ENCODE data around the gene C1orf159.

Gene C1orf159

DNA sequence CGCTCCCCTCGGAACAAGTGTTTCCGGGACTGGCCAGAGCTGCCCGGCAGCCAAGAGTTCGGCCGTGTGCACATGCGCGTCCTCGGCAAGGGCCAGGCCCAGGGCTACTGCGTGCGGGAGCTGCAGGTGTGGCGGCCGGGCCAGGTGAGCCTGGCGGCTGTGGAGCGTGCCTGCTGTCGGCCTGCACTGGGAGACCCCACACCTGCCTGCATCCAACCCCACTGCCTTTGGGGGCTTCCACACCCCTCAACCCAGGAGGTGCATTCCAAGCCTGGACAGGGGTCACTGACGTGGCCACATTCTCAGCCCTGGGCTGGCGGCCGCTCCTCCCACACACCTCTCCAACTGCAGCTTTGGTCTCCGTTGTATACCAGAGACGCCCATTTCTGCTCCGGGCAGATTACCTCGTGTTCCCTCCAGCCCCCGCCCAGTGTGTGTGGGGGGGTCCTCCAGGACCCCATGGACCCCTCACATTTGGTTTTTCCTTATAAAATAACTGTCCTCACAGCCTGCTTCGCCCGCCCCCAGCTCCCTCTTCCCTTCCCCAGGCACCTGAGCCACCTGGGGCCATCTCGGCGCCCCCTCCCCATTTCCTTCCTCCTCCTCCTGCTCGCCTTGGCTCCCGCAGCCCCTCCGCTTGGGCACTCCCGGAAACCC lies 47.9 kb downstream of the C1orf159 start (continued):
- TF ChIP-seq, protein P1, sequence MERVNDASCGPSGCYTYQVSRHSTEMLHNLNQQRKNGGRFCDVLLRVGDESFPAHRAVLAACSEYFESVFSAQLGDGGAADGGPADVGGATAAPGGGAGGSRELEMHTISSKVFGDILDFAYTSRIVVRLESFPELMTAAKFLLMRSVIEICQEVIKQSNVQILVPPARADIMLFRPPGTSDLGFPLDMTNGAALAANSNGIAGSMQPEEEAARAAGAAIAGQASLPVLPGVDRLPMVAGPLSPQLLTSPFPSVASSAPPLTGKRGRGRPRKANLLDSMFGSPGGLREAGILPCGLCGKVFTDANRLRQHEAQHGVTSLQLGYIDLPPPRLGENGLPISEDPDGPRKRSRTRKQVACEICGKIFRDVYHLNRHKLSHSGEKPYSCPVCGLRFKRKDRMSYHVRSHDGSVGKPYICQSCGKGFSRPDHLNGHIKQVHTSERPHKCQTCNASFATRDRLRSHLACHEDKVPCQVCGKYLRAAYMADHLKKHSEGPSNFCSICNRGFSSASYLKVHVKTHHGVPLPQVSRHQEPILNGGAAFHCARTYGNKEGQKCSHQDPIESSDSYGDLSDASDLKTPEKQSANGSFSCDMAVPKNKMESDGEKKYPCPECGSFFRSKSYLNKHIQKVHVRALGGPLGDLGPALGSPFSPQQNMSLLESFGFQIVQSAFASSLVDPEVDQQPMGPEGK (tag by site-specific recombination; IDR thresholded peaks at IDR 0.05): peak; percentile 74
- 0 out of 2 replicates have a peak, but pooled peaks have one; percentile 9 for TF ChIP-seq EGR2 (tag by site-specific recombination; IDR thresholded peaks at IDR 0.05; ENCODE audit: low read depth)
- TF ChIP-seq MYNN (tag by site-specific recombination; IDR thresholded peaks at IDR 0.05; ENCODE audit: borderline replicate concordance): no peak
- peak; percentile 26; the same call in 1 of the 2 replicates for TF ChIP-seq ZBTB7A (tag by site-specific recombination; IDR thresholded peaks at IDR 0.05; ENCODE audit: low read depth)
- no peak for TF ChIP-seq ZNF548 (tag by site-specific recombination; IDR thresholded peaks at IDR 0.05)
- TF ChIP-seq, protein P2, sequence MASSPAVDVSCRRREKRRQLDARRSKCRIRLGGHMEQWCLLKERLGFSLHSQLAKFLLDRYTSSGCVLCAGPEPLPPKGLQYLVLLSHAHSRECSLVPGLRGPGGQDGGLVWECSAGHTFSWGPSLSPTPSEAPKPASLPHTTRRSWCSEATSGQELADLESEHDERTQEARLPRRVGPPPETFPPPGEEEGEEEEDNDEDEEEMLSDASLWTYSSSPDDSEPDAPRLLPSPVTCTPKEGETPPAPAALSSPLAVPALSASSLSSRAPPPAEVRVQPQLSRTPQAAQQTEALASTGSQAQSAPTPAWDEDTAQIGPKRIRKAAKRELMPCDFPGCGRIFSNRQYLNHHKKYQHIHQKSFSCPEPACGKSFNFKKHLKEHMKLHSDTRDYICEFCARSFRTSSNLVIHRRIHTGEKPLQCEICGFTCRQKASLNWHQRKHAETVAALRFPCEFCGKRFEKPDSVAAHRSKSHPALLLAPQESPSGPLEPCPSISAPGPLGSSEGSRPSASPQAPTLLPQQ (tag by site-specific recombination; IDR thresholded peaks at IDR 0.05): no peak
- TF ChIP-seq, protein P3, sequence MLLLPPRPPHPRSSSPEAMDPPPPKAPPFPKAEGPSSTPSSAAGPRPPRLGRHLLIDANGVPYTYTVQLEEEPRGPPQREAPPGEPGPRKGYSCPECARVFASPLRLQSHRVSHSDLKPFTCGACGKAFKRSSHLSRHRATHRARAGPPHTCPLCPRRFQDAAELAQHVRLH (tag by site-specific recombination; IDR thresholded peaks at IDR 0.05): no peak
- TF ChIP-seq, protein P4, sequence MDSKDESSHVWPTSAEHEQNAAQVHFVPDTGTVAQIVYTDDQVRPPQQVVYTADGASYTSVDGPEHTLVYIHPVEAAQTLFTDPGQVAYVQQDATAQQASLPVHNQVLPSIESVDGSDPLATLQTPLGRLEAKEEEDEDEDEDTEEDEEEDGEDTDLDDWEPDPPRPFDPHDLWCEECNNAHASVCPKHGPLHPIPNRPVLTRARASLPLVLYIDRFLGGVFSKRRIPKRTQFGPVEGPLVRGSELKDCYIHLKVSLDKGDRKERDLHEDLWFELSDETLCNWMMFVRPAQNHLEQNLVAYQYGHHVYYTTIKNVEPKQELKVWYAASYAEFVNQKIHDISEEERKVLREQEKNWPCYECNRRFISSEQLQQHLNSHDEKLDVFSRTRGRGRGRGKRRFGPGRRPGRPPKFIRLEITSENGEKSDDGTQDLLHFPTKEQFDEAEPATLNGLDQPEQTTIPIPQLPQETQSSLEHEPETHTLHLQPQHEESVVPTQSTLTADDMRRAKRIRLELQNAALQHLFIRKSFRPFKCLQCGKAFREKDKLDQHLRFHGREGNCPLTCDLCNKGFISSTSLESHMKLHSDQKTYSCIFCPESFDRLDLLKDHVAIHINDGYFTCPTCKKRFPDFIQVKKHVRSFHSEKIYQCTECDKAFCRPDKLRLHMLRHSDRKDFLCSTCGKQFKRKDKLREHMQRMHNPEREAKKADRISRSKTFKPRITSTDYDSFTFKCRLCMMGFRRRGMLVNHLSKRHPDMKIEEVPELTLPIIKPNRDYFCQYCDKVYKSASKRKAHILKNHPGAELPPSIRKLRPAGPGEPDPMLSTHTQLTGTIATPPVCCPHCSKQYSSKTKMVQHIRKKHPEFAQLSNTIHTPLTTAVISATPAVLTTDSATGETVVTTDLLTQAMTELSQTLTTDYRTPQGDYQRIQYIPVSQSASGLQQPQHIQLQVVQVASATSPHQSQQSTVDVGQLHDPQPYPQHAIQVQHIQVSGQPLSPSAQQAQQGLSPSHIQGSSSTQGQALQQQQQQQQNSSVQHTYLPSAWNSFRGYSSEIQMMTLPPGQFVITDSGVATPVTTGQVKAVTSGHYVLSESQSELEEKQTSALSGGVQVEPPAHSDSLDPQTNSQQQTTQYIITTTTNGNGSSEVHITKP (tag by site-specific recombination; IDR thresholded peaks at IDR 0.05): peak; percentile 36; the same call in 1 of the 2 replicates
- TF ChIP-seq, protein P5, sequence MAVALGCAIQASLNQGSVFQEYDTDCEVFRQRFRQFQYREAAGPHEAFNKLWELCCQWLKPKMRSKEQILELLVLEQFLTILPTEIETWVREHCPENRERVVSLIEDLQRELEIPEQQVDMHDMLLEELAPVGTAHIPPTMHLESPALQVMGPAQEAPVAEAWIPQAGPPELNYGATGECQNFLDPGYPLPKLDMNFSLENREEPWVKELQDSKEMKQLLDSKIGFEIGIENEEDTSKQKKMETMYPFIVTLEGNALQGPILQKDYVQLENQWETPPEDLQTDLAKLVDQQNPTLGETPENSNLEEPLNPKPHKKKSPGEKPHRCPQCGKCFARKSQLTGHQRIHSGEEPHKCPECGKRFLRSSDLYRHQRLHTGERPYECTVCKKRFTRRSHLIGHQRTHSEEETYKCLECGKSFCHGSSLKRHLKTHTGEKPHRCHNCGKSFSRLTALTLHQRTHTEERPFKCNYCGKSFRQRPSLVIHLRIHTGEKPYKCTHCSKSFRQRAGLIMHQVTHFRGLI (tag by site-specific recombination; IDR thresholded peaks at IDR 0.05): no peak
- TF ChIP-seq, protein P6, sequence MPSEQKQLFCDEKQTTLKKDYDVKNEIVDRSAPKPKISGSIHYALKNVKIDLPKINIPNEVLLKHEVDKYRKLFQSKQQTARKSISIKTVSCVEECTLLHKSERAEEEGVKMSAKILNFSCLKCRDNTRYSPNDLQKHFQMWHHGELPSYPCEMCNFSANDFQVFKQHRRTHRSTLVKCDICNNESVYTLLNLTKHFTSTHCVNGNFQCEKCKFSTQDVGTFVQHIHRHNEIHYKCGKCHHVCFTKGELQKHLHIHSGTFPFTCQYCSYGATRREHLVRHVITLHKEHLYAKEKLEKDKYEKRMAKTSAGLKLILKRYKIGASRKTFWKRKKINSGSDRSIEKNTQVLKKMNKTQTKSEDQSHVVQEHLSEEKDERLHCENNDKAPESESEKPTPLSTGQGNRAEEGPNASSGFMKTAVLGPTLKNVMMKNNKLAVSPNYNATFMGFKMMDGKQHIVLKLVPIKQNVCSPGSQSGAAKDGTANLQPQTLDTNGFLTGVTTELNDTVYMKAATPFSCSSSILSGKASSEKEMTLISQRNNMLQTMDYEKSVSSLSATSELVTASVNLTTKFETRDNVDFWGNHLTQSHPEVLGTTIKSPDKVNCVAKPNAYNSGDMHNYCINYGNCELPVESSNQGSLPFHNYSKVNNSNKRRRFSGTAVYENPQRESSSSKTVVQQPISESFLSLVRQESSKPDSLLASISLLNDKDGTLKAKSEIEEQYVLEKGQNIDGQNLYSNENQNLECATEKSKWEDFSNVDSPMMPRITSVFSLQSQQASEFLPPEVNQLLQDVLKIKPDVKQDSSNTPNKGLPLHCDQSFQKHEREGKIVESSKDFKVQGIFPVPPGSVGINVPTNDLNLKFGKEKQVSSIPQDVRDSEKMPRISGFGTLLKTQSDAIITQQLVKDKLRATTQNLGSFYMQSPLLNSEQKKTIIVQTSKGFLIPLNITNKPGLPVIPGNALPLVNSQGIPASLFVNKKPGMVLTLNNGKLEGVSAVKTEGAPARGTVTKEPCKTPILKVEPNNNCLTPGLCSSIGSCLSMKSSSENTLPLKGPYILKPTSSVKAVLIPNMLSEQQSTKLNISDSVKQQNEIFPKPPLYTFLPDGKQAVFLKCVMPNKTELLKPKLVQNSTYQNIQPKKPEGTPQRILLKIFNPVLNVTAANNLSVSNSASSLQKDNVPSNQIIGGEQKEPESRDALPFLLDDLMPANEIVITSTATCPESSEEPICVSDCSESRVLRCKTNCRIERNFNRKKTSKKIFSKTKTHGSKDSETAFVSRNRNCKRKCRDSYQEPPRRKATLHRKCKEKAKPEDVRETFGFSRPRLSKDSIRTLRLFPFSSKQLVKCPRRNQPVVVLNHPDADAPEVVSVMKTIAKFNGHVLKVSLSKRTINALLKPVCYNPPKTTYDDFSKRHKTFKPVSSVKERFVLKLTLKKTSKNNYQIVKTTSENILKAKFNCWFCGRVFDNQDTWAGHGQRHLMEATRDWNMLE (tag by site-specific recombination; conservative IDR thresholded peaks at IDR 0.05; ENCODE audit: low read depth): no peak
- no peak for TF ChIP-seq HOXC10 (CRISPR knock-in tag; IDR thresholded peaks at IDR 0.05)
- peak; percentile 19; the same call in 1 of the 2 replicates for TF ChIP-seq ZFHX2 (tag by site-specific recombination; conservative IDR thresholded peaks at IDR 0.05)
- TF ChIP-seq ZNF391 (tag by site-specific recombination; IDR thresholded peaks at IDR 0.05; ENCODE audit: borderline replicate concordance, low read depth): no peak
- TF ChIP-seq ZNF140 (tag by site-specific recombination; IDR thresholded peaks at IDR 0.05): no peak
- TF ChIP-seq SP2 (tag by site-specific recombination; IDR thresholded peaks at IDR 0.05): no peak
- TF ChIP-seq ZNF174 (tag by site-specific recombination; IDR thresholded peaks at IDR 0.05): no peak
- TF ChIP-seq ZBTB1 (tag by site-specific recombination; IDR thresholded peaks at IDR 0.05): no peak
- TF ChIP-seq ZNF785 (tag by site-specific recombination; IDR thresholded peaks at IDR 0.05): no peak
- TF ChIP-seq, protein P7, sequence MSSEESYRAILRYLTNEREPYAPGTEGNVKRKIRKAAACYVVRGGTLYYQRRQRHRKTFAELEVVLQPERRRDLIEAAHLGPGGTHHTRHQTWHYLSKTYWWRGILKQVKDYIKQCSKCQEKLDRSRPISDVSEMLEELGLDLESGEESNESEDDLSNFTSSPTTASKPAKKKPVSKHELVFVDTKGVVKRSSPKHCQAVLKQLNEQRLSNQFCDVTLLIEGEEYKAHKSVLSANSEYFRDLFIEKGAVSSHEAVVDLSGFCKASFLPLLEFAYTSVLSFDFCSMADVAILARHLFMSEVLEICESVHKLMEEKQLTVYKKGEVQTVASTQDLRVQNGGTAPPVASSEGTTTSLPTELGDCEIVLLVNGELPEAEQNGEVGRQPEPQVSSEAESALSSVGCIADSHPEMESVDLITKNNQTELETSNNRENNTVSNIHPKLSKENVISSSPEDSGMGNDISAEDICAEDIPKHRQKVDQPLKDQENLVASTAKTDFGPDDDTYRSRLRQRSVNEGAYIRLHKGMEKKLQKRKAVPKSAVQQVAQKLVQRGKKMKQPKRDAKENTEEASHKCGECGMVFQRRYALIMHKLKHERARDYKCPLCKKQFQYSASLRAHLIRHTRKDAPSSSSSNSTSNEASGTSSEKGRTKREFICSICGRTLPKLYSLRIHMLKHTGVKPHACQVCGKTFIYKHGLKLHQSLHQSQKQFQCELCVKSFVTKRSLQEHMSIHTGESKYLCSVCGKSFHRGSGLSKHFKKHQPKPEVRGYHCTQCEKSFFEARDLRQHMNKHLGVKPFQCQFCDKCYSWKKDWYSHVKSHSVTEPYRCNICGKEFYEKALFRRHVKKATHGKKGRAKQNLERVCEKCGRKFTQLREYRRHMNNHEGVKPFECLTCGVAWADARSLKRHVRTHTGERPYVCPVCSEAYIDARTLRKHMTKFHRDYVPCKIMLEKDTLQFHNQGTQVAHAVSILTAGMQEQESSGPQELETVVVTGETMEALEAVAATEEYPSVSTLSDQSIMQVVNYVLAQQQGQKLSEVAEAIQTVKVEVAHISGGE (tag by site-specific recombination; conservative IDR thresholded peaks at IDR 0.05; ENCODE audit: low read depth): no peak
- TF ChIP-seq MZF1 (tag by site-specific recombination; IDR thresholded peaks at IDR 0.05; ENCODE audit: borderline replicate concordance): no peak
